Caco-2 (cell line): ENCODE results near the gene MSH3. TPM values are rescaled to one million over a fixed set of nuclear protein-coding genes. Genes with fewer than 3 reads are reported as not detected.

Experiments
- BruUV-seq: library from RNA; stranded (reverse); fragments of 400-500 nt; replicated peaks from 2 replicates; lab custom pipeline; 2021; lab: Mats Ljungman, UMichigan
- CTCF ChIA-PET: fragments of 300-600 bp; sonication (Branson Sonifier 250); formaldehyde crosslinking; loops from one replicate; lab custom pipeline; 2022; ENCODE audit warnings: antibody characterized with exemption; lab: Charles Lee
- POLR2A ChIA-PET: fragments of 300-600 bp; sonication (Branson Sonifier 250); formaldehyde crosslinking; loops from one replicate; lab custom pipeline; 2022; ENCODE audit warnings: antibody characterized with exemption; lab: Charles Lee
- DNase-seq, 2 experiments: peaks; one replicate each; pipeline versions ENCODE4 v3.0.0 to v3.0.0-alpha.2; 2020 to 2022
- H3K27me3 ChIP-seq: replicated peaks from 2 replicates; pipeline ENCODE4 v1.6.0; 2011; ENCODE audit warnings: low read length; ENCODE audit not compliant: control insufficient read depth, insufficient read depth
- H3K36me3 ChIP-seq: 2 replicates; pipeline ENCODE4 v1.5.1; 2011; ENCODE audit warnings: low read length; ENCODE audit not compliant: control insufficient read depth, insufficient read depth
- H3K4me1 ChIP-seq: fragments of 250-450 bp; sonication (Bioruptor Pico); 2 replicates; pipeline ENCODE4 v1.5.1; 2020; ENCODE audit warnings: mild to moderate bottlenecking
- H3K4me3 ChIP-seq: 2 replicates; pipeline ENCODE4 v1.5.1; 2011; ENCODE audit warnings: low read depth, mild to moderate bottlenecking, control low read depth, low read length
- H3K9me3 ChIP-seq: fragments of 250-450 bp; sonication (Bioruptor Pico); 2 replicates; pipeline ENCODE4 v1.5.1; 2020; ENCODE audit warnings: mild to moderate bottlenecking, moderate library complexity
- H3K27ac Mint-ChIP-seq: one replicate; pipeline ENCODE4 v1.8.0; 2022; ENCODE audit warnings: mixed read lengths; ENCODE audit not compliant: unreplicated experiment
- H3K27me3 Mint-ChIP-seq: one replicate; pipeline ENCODE4 v1.8.0; 2022; ENCODE audit warnings: mixed read lengths; ENCODE audit not compliant: insufficient read depth, unreplicated experiment
- H3K36me3 Mint-ChIP-seq: one replicate; pipeline ENCODE4 v1.8.0; 2022; ENCODE audit warnings: mild to moderate bottlenecking, mixed read lengths; ENCODE audit not compliant: insufficient read depth, unreplicated experiment
- H3K4me1 Mint-ChIP-seq: one replicate; pipeline ENCODE4 v1.8.0; 2022; ENCODE audit warnings: low read depth, mixed read lengths; ENCODE audit not compliant: unreplicated experiment
- H3K4me3 Mint-ChIP-seq: one replicate; pipeline ENCODE4 v1.8.0; 2022; ENCODE audit warnings: mild to moderate bottlenecking, moderate library complexity, mixed read lengths; ENCODE audit not compliant: unreplicated experiment
- H3K9me3 Mint-ChIP-seq: one replicate; pipeline ENCODE4 v1.8.0; 2022; ENCODE audit warnings: mixed read lengths; ENCODE audit not compliant: unreplicated experiment
- CTCF ChIP-seq, 2 experiments: fragments of 200-600 bp in 1 of 2; IDR thresholded peaks; 1 replicate in 1 of 2; 2 replicates in 1 of 2; pipeline versions ENCODE4 v1.5.1 to v1.8.0; 2011 to 2022; ENCODE audit warnings: antibody characterized with exemption in 1 of 2, control low read depth in 1 of 2, inconsistent platforms in 1 of 2, low read depth in 1 of 2, low read length in 1 of 2, mild to moderate bottlenecking in 1 of 2, moderate library complexity in 1 of 2; ENCODE audit not compliant: insufficient read depth in 1 of 2, severe bottlenecking in 1 of 2, unreplicated experiment in 1 of 2
- intact Hi-C: fragments of 100-400 bp; cut with micrococcal nuclease; formaldehyde crosslinking; loops from one replicate; pipeline ENCODE4 v1.10.0; 2022; ENCODE audit not compliant: unreplicated experiment
- total RNA-seq: library from RNA; stranded (reverse); gene quantifications from 2 replicates; pipeline ENCODE4 v1.2.3, GENCODE V29; 2022

MSH3 gene
- total RNA-seq, 1 experiment from 2014 or later = 17.1 TPM

DNA sequence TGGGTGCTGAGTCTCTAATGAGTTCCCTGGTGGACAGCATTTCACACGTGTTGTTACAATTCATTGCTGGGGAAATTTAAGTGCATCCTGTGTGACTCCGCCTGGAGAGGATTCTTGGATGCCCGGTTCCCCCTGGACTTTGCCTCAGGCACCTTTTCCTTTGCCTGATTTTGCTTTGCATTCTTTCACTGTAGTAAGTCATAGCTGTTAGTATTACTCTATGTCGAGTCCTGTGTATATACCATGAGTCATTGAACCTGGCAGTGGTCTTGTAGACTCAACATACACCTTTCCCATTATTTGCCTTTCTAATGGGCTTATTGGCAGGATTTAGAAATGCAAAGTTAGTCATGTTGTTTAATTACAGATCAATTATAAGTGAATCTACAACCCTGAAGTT, 82.3 kb downstream of the MSH3 start:
- TF ChIP-seq CTCF (IDR thresholded peaks at IDR 0.05; ENCODE audit: insufficient read depth in 1 of 2, low read depth in 1 of 2, low read length in 1 of 2, severe bottlenecking in 1 of 2, unreplicated experiment in 1 of 2) = no peak
- intact Hi-C loops = no loop called here
- no peaks in the 10 kb centered on the region for H3K4me1 Mint-ChIP-seq
- Histone ChIP-seq H3K9me3 (no peaks in the 10 kb centered on the region), H3K4me3 (no peak overlapping the region), H3K4me1 (no peaks in the 10 kb centered on the region), H3K27me3 (no peaks in the 10 kb centered on the region), H3K36me3 (no peaks in the 10 kb centered on the region)
- DNase-seq = no peak
- H3K9me3 Mint-ChIP-seq = no peaks in the 10 kb centered on the region
- no peak overlapping the region for H3K27ac Mint-ChIP-seq
- POLR2A ChIA-PET = no interaction called here
- peaks cover 8% of the 10 kb centered on the region for H3K36me3 Mint-ChIP-seq
- BruUV-seq = no TSS peak
- no peaks in the 10 kb centered on the region for H3K27me3 Mint-ChIP-seq
- H3K4me3 Mint-ChIP-seq = no peak overlapping the region
- CTCF ChIA-PET = no interaction called here

- intact Hi-C loops = no loop called here
- no peaks in the 10 kb centered on the region for H3K27me3 ChIP-seq
- no peak overlapping the region for H3K4me3 ChIP-seq
- H3K27ac Mint-ChIP-seq = no peak overlapping the region
- no peak overlapping the region for H3K4me3 Mint-ChIP-seq
- H3K27me3 Mint-ChIP-seq = no peaks in the 10 kb centered on the region
- no peaks in the 10 kb centered on the region for H3K9me3 ChIP-seq
- ChIA-PET CTCF (no interaction called here), POLR2A (no interaction called here)
- peaks cover 1% of the 10 kb centered on the region; the same call in 1 of the 2 replicates for H3K36me3 ChIP-seq
- TF ChIP-seq CTCF (IDR thresholded peaks at IDR 0.05; ENCODE audit: insufficient read depth in 1 of 2, low read depth in 1 of 2, low read length in 1 of 2, severe bottlenecking in 1 of 2, unreplicated experiment in 1 of 2) = no peak
- DNase-seq = no peak
- H3K9me3 Mint-ChIP-seq = no peaks in the 10 kb centered on the region
- no peaks in the 10 kb centered on the region for H3K4me1 ChIP-seq
- H3K4me1 Mint-ChIP-seq = no peaks in the 10 kb centered on the region
- peaks cover 18% of the 10 kb centered on the region for H3K36me3 Mint-ChIP-seq
- no TSS peak for BruUV-seq
Observed at GRCh38 chr5:80738466-80738865, 84.0 kb downstream of the MSH3 start.

DNA sequence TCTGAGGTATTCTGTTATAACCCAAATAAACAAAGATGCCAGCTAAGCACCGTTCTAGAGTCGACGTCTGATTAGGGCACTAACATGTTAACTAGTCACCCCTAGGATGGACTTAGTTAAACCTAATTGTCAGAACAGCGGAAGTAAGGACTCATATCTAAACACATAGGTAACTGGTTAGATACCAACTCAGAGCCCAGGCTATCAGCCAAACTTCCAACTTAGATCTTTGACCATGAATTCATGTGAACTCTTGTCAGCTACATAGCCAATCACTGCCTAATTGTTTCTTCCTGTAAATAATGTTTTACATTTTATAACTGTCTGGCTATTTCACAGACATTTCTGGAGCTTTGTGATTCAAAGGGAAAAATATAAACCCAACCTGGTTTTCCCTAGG, 84.6 kb downstream of the MSH3 start:
- no peaks in the 10 kb centered on the region for H3K27me3 ChIP-seq
- Mint-ChIP-seq H3K27me3 (no peaks in the 10 kb centered on the region), H3K9me3 (no peaks in the 10 kb centered on the region), H3K27ac (no peak overlapping the region), H3K4me1 (no peaks in the 10 kb centered on the region), H3K36me3 (peaks cover 18% of the 10 kb centered on the region), H3K4me3 (no peak overlapping the region)
- no peak for TF ChIP-seq CTCF (IDR thresholded peaks at IDR 0.05; ENCODE audit: insufficient read depth in 1 of 2, low read depth in 1 of 2, low read length in 1 of 2, severe bottlenecking in 1 of 2, unreplicated experiment in 1 of 2)
- intact Hi-C loops = no loop called here
- ChIA-PET POLR2A (no interaction called here), CTCF (no interaction called here)
- H3K4me3 ChIP-seq = no peak overlapping the region
- peaks cover 1% of the 10 kb centered on the region; the same call in 1 of the 2 replicates for H3K36me3 ChIP-seq
- BruUV-seq = no TSS peak
- H3K9me3 ChIP-seq = peaks cover 2% of the 10 kb centered on the region
- H3K4me1 ChIP-seq = no peaks in the 10 kb centered on the region
- no peak for DNase-seq
